ENCODE results near the gene KRTAP10-6. TPM values are rescaled to one million over a fixed set of nuclear protein-coding genes. Genes with fewer than 3 reads are reported as not detected.

Gene KRTAP10-6
- total RNA-seq, 1 experiment from 2014 or later, result not detected

Other genes with a start within 250 kb of the KRTAP10-6 start
- gene TRPM2, start 238.9 kb downstream of the KRTAP10-6 start, total RNA-seq (2014; rRNA removed; shearing (Covaris generic)), result 5.7 and 6.8 TPM in 2 replicates
- gene LRRC3, start 137.0 kb downstream of the KRTAP10-6 start, total RNA-seq (2014; rRNA removed; shearing (Covaris generic)), result 0.47 and 0.92 TPM in 2 replicates
- not detected in 2 replicates for gene KRTAP10-1, start 52.3 kb downstream of the KRTAP10-6 start, total RNA-seq (2014; rRNA removed; shearing (Covaris generic))
- not detected in 2 replicates for gene KRTAP10-2, start 41.0 kb downstream of the KRTAP10-6 start, total RNA-seq (2014; rRNA removed; shearing (Covaris generic))
- not detected in 2 replicates for gene KRTAP10-3, start 33.7 kb downstream of the KRTAP10-6 start, total RNA-seq (2014; rRNA removed; shearing (Covaris generic))
- gene KRTAP10-4, start 18.8 kb downstream of the KRTAP10-6 start, total RNA-seq (2014; rRNA removed; shearing (Covaris generic)), result not detected in 2 replicates
- gene KRTAP10-5, start 11.9 kb downstream of the KRTAP10-6 start, total RNA-seq (2014; rRNA removed; shearing (Covaris generic)), result not detected in 2 replicates
- gene KRTAP10-7, start 8.1 kb upstream of the KRTAP10-6 start, total RNA-seq (2014; rRNA removed; shearing (Covaris generic)), result not detected in 2 replicates
- gene KRTAP10-8, start 19.6 kb upstream of the KRTAP10-6 start, total RNA-seq (2014; rRNA removed; shearing (Covaris generic)), result not detected in 2 replicates
- gene KRTAP10-9, start 34.6 kb upstream of the KRTAP10-6 start, total RNA-seq (2014; rRNA removed; shearing (Covaris generic)), result not detected in 2 replicates
- not detected in 2 replicates for gene KRTAP10-10, start 44.9 kb upstream of the KRTAP10-6 start, total RNA-seq (2014; rRNA removed; shearing (Covaris generic))
- gene KRTAP10-11, start 53.9 kb upstream of the KRTAP10-6 start, total RNA-seq (2014; rRNA removed; shearing (Covaris generic)), result not detected in 2 replicates
- not detected in 2 replicates for gene KRTAP12-4, start 62.2 kb upstream of the KRTAP10-6 start, total RNA-seq (2014; rRNA removed; shearing (Covaris generic))
- gene KRTAP12-3, start 65.4 kb upstream of the KRTAP10-6 start, total RNA-seq (2014; rRNA removed; shearing (Covaris generic)), result not detected in 2 replicates
- not detected in 2 replicates for gene KRTAP12-2, start 74.4 kb upstream of the KRTAP10-6 start, total RNA-seq (2014; rRNA removed; shearing (Covaris generic))
- gene KRTAP12-1, start 89.7 kb upstream of the KRTAP10-6 start, total RNA-seq (2014; rRNA removed; shearing (Covaris generic)), result not detected in 2 replicates
- not detected in 2 replicates for gene KRTAP10-12, start 104.7 kb upstream of the KRTAP10-6 start, total RNA-seq (2014; rRNA removed; shearing (Covaris generic))
- gene TSPEAR, start 119.1 kb upstream of the KRTAP10-6 start, total RNA-seq (2014; rRNA removed; shearing (Covaris generic)), result 0.02 TPM in 1 of 2 replicates, not detected in the other
- gene UBE2G2, start 209.3 kb upstream of the KRTAP10-6 start, total RNA-seq (2014; rRNA removed; shearing (Covaris generic)), result 66.5 and 76.3 TPM in 2 replicates
- gene SUMO3, start 225.6 kb upstream of the KRTAP10-6 start, total RNA-seq (2014; rRNA removed; shearing (Covaris generic)), result 50.5 and 52.1 TPM in 2 replicates

All from NCI-H460 (cell line).